ENCODE data around the gene SCAPER.

- TF ChIP-seq MAZ (IDR thresholded peaks at IDR 0.05; ENCODE audit: borderline replicate concordance, low read depth, low read length) (no peak), POLR2A (IDR thresholded peaks at IDR 0.05; ENCODE audit: low read depth, low read length) (no peak), CTCF (conservative IDR thresholded peaks at IDR 0.05; ENCODE audit: low read depth, low read length) (no peak), ELK1 (IDR thresholded peaks at IDR 0.05; ENCODE audit: borderline replicate concordance, low read depth, low read length) (no peak), MXI1 (IDR thresholded peaks at IDR 0.05; ENCODE audit: borderline replicate concordance, low read depth, low read length) (no peak), SMC3 (IDR thresholded peaks at IDR 0.05; ENCODE audit: low read depth, low read length) (no peak), CEBPB (IDR thresholded peaks at IDR 0.05; ENCODE audit: low read depth, low read length) (no peak), RCOR1 (IDR thresholded peaks at IDR 0.05; ENCODE audit: insufficient replicate concordance, low read length) (no peak), RAD21 (IDR thresholded peaks at IDR 0.05; ENCODE audit: low read length) (no peak), MAFK (IDR thresholded peaks at IDR 0.05; ENCODE audit: low read depth, low read length) (no peak)
Measured at GRCh38 chr15:76664411-76664810, 240.7 kb downstream of the SCAPER start.
